Anterior cingulate cortex (tissue), 58 donors: ENCODE measurements around the gene ZMIZ1.
"Not testable (repeated sequence)": the region's sequence is repeated elsewhere in the genome, so short reads cannot be mapped to it uniquely, and the experiment has no call there.

Source experiments
- DNase-seq, 58 donors: peaks; one replicate each; lab custom pipeline; 2025; lab: John Stamatoyannopoulos, UW

ZMIZ1 gene

GRCh38 chr10:79030705-79031104 lies 38.1 kb upstream of the ZMIZ1 start:
- DNase-seq, result no peak

GRCh38 chr10:79031723-79032122 lies 37.0 kb upstream of the ZMIZ1 start:
- no peak for DNase-seq

GRCh38 chr10:79034271-79034876 lies 34.4 kb upstream of the ZMIZ1 start:
- no peak for DNase-seq

- not testable (repeated sequence) for DNase-seq
These were observed 32.4 kb upstream of the ZMIZ1 start for GRCh38 chr10:79036416-79036815.

- DNase-seq, result no peak
These were observed 30.5 kb upstream of the ZMIZ1 start for GRCh38 chr10:79038104-79038840.

GRCh38 chr10:79038841-79039201 lies 29.9 kb upstream of the ZMIZ1 start:
- no peak for DNase-seq

- DNase-seq, result no peak
These were observed 25.9 kb upstream of the ZMIZ1 start for GRCh38 chr10:79042639-79043411.

GRCh38 chr10:79044036-79044632 lies 24.6 kb upstream of the ZMIZ1 start:
- DNase-seq, result no peak

- DNase-seq, result no peak
These were observed 23.9 kb upstream of the ZMIZ1 start for GRCh38 chr10:79044846-79045245.

GRCh38 chr10:79045566-79046175 lies 23.1 kb upstream of the ZMIZ1 start:
- no peak for DNase-seq

GRCh38 chr10:79046326-79046725 lies 22.4 kb upstream of the ZMIZ1 start:
- no peak for DNase-seq

- peak in 5 of 58 donors; percentile 12 to 28 (median 23) for DNase-seq
These were observed 21.8 kb upstream of the ZMIZ1 start for GRCh38 chr10:79046741-79047583.

- DNase-seq, result no peak
These were observed 21.2 kb upstream of the ZMIZ1 start for GRCh38 chr10:79047584-79047874.

- no peak for DNase-seq
These were observed 20.7 kb upstream of the ZMIZ1 start for GRCh38 chr10:79047875-79048638.

- no peak for DNase-seq
These were observed 19.9 kb upstream of the ZMIZ1 start for GRCh38 chr10:79048639-79049550.

- DNase-seq, result no peak
These were observed 18.6 kb upstream of the ZMIZ1 start for GRCh38 chr10:79049931-79050895.
